Gastroesophageal sphincter (tissue), 3 donors: ENCODE data around the gene RPS4Y2.

ENCODE experiments used
- EP300 ChIP-seq: sonication (generic); formaldehyde crosslinking; IDR thresholded peaks from one replicate; pipeline ENCODE4 v1.6.1; 2017; ENCODE audit warnings: antibody characterized with exemption, mild to moderate bottlenecking
- POLR2A ChIP-seq, 2 donors: fragments of 450-650 bp; IDR thresholded peaks; one replicate each; pipeline ENCODE4 v1.6.1; 2017; ENCODE audit warnings: antibody characterized with exemption in 2 of 2, mild to moderate bottlenecking in 2 of 2, moderate library complexity in 1 of 2
- POLR2AphosphoS5 ChIP-seq: sonication (generic); formaldehyde crosslinking; IDR thresholded peaks from one replicate; pipeline ENCODE4 v1.6.1; 2017; ENCODE audit warnings: antibody characterized with exemption
- TF ChIP-seq, protein P1 (sequence below), 4 experiments: fragments of 200-600 bp in 2 of 4; fragments of 450-650 bp in 2 of 4; sonication (generic) in 1 of 4; IDR thresholded peaks; one replicate each; pipeline ENCODE4 v1.5.1; 2017 to 2019; ENCODE audit warnings: antibody characterized with exemption in 4 of 4, mild to moderate bottlenecking in 2 of 4, moderate library complexity in 2 of 4

DNA sequence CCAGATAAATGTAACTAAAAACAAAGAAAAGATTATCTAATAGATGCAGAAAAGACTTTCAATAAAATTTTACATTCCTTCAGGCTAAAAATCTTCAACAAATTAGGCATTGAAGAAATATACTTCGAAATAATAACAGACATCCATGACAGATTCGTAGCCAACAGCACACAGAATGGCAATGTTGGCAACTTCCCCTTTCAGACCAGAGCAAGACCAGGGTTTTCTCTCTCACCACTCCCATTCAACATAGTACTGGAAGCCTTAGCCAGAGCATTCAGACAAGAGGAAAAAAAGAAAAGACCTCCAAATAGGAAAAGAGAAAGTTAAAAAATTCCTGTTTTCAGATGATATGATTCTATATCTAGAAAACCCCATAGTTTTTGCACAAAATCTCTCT, 61.2 kb downstream of the RPS4Y2 start:
- TF ChIP-seq, protein P1, sequence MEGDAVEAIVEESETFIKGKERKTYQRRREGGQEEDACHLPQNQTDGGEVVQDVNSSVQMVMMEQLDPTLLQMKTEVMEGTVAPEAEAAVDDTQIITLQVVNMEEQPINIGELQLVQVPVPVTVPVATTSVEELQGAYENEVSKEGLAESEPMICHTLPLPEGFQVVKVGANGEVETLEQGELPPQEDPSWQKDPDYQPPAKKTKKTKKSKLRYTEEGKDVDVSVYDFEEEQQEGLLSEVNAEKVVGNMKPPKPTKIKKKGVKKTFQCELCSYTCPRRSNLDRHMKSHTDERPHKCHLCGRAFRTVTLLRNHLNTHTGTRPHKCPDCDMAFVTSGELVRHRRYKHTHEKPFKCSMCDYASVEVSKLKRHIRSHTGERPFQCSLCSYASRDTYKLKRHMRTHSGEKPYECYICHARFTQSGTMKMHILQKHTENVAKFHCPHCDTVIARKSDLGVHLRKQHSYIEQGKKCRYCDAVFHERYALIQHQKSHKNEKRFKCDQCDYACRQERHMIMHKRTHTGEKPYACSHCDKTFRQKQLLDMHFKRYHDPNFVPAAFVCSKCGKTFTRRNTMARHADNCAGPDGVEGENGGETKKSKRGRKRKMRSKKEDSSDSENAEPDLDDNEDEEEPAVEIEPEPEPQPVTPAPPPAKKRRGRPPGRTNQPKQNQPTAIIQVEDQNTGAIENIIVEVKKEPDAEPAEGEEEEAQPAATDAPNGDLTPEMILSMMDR (IDR thresholded peaks at IDR 0.05), result no peak
- no peak for TF ChIP-seq POLR2A (IDR thresholded peaks at IDR 0.05)
- no peak for TF ChIP-seq POLR2AphosphoS5
- TF ChIP-seq EP300, result no peak
